Subcutaneous adipose tissue (tissue), 4 donors: ENCODE measurements around the gene FUZ. TPM values are rescaled to one million over a fixed set of nuclear protein-coding genes. Genes with fewer than 3 reads are reported as not detected.

Experiments
- CTCF ChIP-seq: fragments of 450-650 bp; IDR thresholded peaks from one replicate; pipeline ENCODE4 v1.5.1; 2016; ENCODE audit warnings: low read depth, mild to moderate bottlenecking, control low read depth, antibody characterized with exemption, moderate library complexity
- total RNA-seq, 4 donors: library from RNA; depleted of rRNA; stranded (reverse); fragments of >200 nt; gene quantifications; one replicate each; pipeline ENCODE4 v1.1.0, GENCODE V29; 2016

FUZ gene
- total RNA-seq, 4 donors from 2014 or later: 6.7 to 18.6 (median 13.3) TPM

GRCh38 chr19:49801966-49802661 lies 11.0 kb downstream of the FUZ start:
- TF ChIP-seq CTCF: no peak

- no peak for TF ChIP-seq CTCF
These were observed 11.6 kb downstream of the FUZ start for GRCh38 chr19:49801401-49801888.

GRCh38 chr19:49800771-49801170 lies 12.3 kb downstream of the FUZ start:
- TF ChIP-seq CTCF: no peak

GRCh38 chr19:49799798-49800376 lies 13.2 kb downstream of the FUZ start:
- no peak for TF ChIP-seq CTCF

- TF ChIP-seq CTCF: no peak
These were observed 13.8 kb downstream of the FUZ start for GRCh38 chr19:49799271-49799797.

- TF ChIP-seq CTCF: no peak
These were observed 14.5 kb downstream of the FUZ start for GRCh38 chr19:49798574-49798973.

GRCh38 chr19:49795615-49796014 lies 17.5 kb downstream of the FUZ start:
- TF ChIP-seq CTCF: no peak
